GM18508 (cell line): ENCODE data around the gene MACF1.

Source experiments
- ATAC-seq: cut with Tn5 transposase; IDR thresholded peaks from one replicate; pipeline ENCODE4 v1.9.1; 2021; ENCODE audit warnings: moderate number of reproducible peaks; ENCODE audit not compliant: insufficient read depth, unreplicated experiment

MACF1 gene

DNA sequence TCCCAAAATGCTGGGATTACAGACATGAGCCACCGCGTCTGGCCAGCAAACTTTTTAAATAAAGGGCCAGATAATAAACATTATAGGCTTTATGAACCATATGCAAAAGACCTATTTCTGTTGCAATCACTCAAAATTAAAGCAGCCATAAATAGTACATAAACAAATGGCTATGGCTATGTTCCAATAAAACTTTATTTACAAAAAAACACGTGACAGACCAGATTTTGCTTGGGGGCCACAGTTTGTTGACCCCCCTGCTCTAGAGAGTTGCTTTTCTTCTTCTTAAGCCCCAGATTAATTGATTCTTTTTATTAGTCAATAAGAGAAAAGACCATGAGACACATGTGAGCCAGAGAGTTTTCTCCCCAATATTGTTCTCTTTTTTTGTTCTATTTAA lies 138.3 kb downstream of the MACF1 start:
- no peak for ATAC-seq

DNA sequence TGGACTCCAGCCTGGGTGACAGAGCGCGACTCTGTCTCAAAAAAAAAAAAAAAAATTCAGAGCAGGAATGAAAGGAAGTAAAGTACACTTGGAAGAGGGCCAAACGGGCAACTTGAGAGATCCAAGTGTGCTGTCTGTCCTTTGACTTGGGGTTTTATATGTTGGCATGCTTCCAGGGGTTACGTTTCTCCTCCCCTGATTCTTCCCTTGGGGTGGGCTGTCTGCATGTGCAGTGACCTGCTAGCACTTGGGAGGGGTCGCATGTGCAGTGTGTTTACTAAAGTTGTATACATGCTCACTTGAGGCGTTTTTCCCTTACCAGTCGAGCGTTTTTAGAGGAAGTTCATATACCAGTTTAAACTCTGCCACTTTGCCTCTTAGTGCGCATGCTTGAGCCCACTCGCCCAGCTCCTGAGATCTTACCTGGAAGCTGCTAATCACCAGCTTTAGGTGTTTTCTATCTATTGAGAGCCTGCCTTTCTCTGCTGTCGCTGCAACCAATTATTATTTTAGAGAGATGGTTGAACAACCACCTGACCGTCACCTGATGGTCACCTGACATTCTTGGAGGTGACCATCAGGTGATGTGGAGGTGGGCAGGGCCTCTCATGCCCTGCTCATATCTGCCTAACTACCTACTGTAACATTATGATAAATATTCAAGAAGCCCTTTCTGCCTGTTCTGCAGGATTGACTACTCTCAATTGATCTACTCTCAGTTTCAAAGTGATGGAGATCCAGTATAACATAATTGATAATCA lies 140.1 kb downstream of the MACF1 start:
- no peak for ATAC-seq

DNA sequence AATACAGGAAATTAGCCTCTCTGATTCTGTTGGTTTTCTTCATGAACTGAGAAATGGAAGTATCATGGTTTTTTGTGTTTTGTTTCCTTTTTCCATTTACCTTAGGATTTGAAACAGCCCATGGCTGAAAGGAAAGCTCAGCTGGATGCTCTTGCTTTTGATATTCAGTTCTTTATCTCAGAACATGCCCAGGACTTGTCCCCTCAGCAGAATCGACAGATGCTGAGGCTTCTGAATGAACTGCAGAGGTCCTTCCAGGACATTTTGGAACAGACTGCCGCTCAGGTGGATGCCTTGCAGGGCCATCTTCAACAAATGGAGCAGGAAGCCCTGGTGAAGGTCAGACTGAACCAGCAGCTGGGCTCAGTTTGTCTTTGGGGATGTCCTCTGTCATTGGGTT lies 142.4 kb downstream of the MACF1 start:
- ATAC-seq, result no peak

DNA sequence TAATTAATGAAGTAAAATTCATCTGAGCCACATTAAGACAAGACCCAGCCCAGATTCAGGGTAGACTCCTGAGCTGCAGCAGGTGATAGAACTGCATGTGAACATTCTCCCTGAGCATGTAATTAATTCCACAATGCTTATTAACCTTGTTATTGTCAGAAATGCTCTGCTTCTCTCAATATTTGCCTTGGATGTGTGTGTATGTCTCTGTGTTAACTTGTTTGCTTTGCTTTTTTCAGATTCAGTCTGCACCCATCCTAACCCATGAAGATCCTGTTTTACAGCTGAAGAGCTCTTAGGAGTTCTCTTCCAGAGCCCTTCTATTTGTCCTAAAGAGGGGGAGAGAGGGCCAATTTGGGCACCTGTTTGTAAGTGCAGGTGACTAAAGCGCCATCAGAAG lies 143.8 kb downstream of the MACF1 start:
- no peak for ATAC-seq

DNA sequence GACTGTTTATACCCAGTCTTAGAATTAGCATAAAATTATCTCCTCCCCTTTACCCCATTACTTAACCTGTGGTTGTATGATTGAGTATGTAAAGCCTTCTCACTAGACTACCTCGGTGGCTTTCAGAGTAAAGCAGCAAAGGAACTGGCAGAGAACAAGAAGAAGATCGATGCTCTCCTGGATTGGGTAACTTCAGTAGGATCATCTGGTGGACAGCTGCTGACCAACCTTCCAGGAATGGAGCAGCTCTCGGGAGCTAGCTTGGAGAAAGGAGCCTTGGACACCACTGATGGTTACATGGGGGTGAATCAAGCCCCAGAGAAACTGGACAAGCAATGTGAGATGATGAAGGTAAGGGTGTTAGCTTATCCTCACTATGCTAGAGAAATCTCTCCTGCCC lies 148.4 kb downstream of the MACF1 start:
- ATAC-seq, result no peak

DNA sequence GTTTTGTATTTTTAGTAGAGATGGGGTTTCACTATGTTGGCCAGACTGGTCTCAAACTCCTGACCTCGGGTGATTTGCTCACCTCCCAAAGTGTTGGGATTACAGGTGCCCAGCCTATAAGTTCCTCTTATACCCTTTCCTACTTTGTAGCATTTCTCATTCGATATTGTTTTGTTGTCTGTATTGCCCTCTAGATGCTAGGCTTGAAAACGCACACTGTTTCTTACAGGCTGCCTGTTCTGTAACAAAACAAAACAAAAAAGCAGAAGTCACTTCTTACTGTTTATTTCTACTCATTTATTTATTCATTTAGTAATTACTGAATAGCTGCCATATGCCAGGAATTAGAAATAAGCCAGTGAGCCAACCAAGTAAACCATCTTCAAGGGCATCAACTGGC lies 150.1 kb downstream of the MACF1 start:
- ATAC-seq, result no peak

DNA sequence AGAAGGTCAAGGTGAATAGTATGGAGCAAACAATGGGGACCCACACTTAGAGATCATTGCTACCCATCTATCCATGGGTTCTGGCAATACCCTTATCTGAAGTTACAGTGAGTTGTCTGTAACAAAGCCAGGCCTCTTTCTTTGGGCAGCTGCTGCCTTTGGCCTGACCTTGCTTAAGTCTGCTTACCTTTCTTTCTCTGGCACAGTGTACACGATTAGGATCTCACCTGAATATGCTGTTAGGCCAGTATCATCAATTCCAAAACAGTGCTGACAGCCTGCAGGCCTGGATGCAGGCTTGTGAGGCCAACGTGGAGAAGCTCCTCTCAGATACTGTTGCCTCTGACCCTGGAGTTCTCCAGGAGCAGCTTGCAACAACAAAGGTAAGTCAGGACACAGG lies 154.0 kb downstream of the MACF1 start:
- no peak for ATAC-seq

DNA sequence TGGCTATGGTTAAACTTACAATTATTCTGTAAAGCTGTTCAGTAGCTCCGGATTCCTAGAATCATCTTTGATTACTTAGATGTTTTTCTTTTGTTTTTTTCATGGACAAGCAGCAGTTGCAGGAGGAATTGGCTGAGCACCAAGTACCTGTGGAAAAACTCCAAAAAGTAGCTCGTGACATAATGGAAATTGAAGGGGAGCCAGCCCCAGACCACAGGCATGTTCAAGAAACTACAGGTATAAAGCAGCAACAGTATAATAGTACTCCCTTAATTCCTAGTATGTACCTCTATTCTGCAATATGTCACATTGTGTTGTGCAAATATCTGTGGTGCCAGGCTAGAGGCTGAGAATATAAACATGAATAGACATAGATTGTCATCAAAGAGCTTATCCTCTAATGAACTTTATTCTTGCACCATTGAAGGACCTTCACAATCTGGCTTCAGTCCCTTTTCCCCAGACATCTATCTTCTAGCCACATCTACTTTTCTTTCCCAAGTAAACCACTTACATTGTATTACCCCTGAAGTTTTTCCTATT lies 154.6 kb downstream of the MACF1 start:
- ATAC-seq, result no peak

DNA sequence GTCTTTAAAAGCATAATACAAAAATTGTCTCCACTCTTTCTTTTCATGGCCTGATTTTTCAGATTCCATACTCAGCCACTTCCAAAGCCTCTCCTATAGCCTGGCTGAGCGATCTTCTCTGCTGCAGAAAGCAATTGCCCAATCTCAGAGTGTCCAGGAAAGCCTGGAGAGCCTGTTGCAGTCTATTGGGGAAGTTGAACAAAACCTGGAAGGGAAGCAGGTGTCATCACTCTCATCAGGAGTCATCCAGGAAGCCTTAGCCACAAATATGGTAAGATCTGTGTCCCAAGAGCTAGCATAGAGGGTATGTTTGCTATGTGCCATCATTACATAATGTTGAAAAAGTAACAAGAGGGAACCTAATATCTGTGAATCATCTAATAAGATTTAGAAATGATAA lies 156.2 kb downstream of the MACF1 start:
- no peak for ATAC-seq

DNA sequence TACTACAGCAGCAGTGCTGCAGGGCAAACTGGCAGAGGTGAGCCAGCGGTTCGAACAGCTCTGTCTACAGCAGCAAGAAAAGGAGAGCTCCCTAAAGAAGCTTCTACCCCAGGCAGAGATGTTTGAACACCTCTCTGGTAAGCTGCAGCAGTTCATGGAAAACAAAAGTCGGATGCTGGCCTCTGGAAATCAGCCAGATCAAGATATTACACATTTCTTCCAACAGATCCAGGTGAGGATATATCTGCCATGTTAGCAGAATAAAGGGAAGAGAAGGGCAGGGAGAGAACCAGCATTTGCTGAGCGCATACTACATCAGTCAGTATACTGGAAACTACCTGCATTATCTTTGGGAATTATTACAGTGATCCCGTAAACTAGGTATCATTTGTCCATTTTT lies 157.0 kb downstream of the MACF1 start:
- ATAC-seq, result no peak

DNA sequence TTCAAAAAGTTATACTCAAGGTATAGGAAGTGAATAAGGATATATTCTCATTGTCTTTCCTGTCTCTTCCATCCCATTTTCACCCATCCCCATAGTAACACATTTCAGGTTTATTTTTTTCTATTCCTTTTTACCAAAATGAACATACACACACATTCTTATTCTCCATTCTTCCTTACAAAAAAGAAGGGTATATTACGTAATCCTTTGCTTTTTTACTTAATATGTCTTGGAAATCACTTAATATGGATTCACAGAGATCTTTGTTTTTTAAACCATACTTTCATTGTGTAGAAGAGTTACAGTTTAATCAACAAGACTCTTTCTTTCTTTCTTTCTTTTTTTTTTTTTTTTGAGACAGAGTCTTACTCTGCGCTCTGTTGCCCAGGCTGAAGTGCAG lies 158.8 kb downstream of the MACF1 start:
- ATAC-seq, result no peak

DNA sequence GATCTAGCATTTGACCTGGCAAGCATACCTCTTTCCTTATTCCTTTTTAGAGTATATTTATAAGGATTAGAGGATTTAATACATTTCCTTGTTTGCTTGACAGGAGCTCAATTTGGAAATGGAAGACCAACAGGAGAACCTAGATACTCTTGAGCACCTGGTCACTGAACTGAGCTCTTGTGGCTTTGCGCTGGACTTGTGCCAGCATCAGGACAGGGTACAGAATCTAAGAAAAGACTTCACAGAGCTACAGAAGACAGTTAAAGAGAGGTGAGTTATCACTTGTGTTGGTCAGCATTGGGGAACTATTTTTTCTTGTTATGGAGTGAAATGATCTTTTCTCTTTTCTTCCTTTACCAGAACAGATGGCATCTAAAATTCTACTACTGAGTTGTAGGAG lies 163.6 kb downstream of the MACF1 start:
- ATAC-seq, result no peak

DNA sequence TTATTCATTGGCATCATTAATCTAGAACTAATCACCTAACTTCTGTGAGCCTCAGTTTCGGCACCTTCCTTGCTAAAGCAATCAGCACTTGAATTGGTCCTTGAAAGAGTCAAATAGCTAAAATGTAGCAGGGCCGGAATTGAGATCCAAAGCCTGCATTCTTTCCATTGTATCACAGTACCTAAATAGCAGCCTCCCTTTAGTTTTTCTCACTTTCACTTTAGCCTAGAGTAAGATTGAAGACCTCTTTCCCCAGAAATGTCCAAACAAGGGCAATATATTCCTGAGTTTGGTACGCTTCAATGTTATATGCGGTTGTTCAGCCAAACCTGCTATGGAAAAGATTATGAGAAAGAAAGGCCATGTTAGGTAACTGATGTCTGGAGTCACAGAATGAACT lies 165.1 kb downstream of the MACF1 start:
- ATAC-seq, result no peak

DNA sequence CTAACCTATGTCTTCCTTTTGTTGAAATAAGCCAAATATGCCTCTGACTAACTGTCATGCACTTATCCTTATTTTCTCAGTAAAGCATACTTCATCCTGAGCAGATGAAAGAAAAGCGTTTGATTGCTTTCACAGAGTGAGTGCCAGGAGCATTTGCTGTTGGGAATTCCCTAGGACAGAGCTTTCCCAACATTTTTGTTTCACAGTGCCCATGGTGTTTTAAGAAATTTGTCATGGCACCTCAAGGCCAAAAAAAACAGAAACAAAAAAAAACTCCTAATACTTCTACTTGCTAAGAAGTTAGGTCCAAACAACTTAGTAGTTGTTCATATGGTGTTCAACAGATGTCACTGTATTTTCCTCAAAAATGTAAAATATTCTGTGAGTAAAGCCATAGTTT lies 166.1 kb downstream of the MACF1 start:
- no peak for ATAC-seq

DNA sequence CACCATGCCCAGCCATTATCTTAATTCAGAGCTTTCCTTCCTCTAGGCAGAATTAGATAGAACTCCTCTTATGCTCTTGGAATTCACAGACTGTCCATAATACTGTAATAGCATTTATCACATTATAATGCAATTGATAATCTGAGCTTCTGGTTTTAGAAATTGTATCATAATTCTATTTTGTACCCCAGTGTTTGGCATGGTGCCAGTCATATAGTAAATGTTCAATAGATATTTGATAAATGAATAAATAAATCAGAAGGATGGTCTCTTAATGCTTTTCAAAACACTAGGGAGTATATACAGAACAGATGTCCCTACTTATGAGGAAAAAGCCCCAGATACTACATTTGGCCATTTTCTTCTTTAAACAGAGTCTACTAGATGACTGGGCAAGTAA lies 167.6 kb downstream of the MACF1 start:
- no peak for ATAC-seq

DNA sequence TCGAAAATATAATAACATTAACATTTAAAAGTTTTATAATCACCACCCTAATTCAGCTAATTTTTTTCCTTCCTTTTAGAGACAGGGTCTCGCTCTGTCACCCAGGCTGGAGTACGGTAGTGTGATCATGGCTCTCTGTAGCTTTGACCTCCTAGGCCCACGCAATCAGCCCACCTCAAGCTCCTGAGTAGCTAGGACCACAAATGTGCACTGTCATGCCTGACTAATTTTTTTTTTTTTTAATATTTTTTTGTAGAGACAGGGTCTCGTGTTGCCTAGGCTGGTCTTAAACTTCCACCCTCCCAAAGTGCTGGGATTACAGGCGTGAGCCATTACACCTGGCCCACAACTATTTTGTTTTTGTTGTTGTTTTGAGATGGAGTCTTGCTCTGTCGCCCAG lies 172.2 kb downstream of the MACF1 start:
- no peak for ATAC-seq

DNA sequence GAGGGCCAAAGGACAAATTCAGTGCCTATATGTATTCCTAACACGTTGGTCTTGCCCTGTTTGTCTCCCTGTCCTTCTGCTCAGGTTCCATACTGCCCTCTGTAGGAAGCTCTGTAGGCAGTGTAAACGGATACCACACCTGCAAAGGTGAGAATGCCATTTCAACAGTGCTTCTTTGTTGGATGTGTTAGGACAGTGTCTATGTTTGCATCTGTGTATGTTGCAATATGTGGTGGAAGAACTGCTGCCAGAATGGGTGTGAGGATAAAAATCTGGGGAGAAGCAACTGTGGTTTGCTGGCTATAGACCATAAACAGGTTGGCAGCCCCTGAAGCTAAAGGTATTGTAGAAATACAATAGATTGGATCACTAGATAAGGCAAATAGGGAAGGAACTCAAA lies 173.9 kb downstream of the MACF1 start:
- no peak for ATAC-seq

DNA sequence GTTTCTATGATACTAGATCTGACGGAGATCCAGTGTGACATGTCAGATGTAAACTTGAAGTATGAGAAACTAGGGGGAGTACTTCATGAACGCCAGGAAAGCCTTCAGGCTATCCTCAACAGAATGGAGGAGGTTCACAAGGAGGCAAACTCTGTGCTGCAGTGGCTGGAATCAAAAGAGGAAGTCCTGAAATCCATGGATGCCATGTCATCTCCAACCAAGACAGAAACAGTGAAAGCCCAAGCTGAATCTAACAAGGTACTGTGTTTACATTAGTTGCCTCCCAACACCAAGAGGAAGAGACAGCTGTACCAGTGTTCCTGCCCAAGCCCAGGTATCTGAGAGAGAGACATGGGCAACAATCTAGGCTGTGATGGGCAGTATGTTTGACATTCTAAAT lies 174.7 kb downstream of the MACF1 start:
- ATAC-seq, result no peak

DNA sequence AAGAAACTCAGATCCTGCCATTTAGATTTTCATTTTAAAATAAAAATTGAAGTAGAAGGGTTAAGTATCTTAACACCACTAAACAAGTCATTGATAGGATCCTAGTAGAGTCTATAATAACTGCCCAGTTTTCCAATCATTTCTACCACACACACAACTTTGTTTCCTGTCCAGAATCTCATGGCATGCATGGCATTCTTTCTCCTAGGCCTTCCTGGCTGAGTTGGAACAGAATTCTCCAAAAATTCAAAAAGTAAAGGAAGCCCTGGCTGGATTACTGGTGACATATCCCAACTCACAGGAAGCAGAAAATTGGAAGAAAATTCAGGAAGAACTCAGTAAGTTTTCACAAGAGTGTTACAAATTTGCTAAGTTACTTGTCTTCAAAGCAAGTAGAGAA lies 175.5 kb downstream of the MACF1 start:
- ATAC-seq, result no peak

DNA sequence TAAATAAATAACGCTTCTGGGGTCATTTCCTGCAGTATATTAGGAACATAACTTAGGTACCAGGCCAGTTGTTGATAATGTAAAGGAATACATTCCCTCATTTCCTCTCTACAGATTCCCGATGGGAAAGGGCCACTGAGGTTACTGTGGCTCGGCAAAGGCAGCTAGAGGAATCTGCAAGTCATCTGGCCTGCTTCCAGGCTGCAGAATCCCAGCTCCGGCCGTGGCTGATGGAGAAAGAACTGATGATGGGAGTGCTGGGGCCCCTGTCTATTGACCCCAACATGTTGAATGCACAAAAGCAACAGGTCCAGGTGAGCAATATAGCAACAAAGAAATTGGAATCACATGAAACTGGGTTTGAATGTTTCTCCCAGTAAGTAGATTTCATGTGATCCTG lies 177.3 kb downstream of the MACF1 start:
- ATAC-seq, result no peak

DNA sequence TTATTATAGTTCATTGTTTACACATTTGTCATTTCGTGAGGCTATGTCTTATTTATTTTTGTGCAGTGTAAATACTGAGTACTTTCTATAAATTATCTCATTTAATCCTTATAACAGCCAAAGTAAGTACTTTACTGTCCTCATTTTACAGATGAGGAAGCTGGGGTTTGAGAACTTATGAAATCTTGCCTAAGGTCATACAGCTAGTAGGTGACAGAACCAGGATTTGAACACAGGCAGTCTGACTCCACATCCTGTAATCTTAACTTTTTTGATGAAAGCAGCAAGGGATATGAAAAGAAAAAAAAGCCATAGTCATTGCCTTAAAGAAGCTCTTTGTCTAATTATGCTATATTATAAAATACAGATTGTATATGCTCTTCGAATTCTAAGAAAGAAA lies 179.8 kb downstream of the MACF1 start:
- ATAC-seq, result no peak
